Prostate gland (tissue), 2 donors: ENCODE data around the gene CCL18. TPM values are rescaled to one million over a fixed set of nuclear protein-coding genes. Genes with fewer than 3 reads are reported as not detected.

Experiments used
- DNase-seq: peaks from one replicate; pipeline ENCODE4 v3.0.0-alpha.2; 2019; ENCODE audit warnings: low spot score
- H3K27ac ChIP-seq, 2 donors: fragments of 200-600 bp; sonication (generic); 2 replicates each; pipeline ENCODE4 v1.5.1; 2017 to 2019
- H3K27me3 ChIP-seq: fragments of 200-600 bp; sonication (generic); replicated peaks from 2 replicates; pipeline ENCODE4 v1.5.1; 2019; ENCODE audit not compliant: insufficient read depth
- H3K36me3 ChIP-seq, 2 donors: fragments of 200-600 bp; sonication (generic); 1 replicate in 1 of 2; 2 replicates in 1 of 2; pipeline versions ENCODE4 v1.5.1 to v1.8.1; 2017 to 2019
- H3K4me1 ChIP-seq: fragments of 200-600 bp; sonication (generic); replicated peaks from 2 replicates; pipeline ENCODE4 v1.5.1; 2019
- H3K4me3 ChIP-seq, 2 donors: fragments of 200-600 bp; sonication (generic); 2 replicates each; pipeline ENCODE4 v1.5.1; 2017 to 2019
- H3K9me3 ChIP-seq: fragments of 200-600 bp; sonication (generic); 2 replicates; pipeline ENCODE4 v1.5.1; 2017
- POLR2A ChIP-seq: fragments of 450-650 bp; IDR thresholded peaks from one replicate; pipeline ENCODE4 v1.6.1; 2016; ENCODE audit warnings: antibody characterized with exemption, mild to moderate bottlenecking
- POLR2AphosphoS5 ChIP-seq: sonication (generic); formaldehyde crosslinking; IDR thresholded peaks from one replicate; pipeline ENCODE4 v1.6.1; 2017; ENCODE audit warnings: antibody characterized with exemption
- WGBS: methylation state at CpG from one replicate; pipeline ENCODE4 v1.1.5; 2018; 5-methylcytosine and 5-hydroxymethylcytosine counted together
- intact Hi-C: fragments of 100-400 bp; cut with DNase I; formaldehyde crosslinking; loops from one replicate; pipeline ENCODE4 v1.14.2; 2022
- total RNA-seq, 2 donors: library from RNA; depleted of rRNA; stranded (reverse); fragments of >200 nt; gene quantifications; one replicate each; pipeline ENCODE4 v1.1.0, GENCODE V29; 2016
- TF ChIP-seq, protein P1 (sequence below), 4 experiments: fragments of 200-600 bp in 2 of 4; fragments of 450-650 bp in 2 of 4; sonication (generic) in 2 of 4; IDR thresholded peaks; 1 replicate in 3 of 4; 2 replicates in 1 of 4; pipeline ENCODE4 v1.5.1; 2016 to 2019; ENCODE audit warnings: antibody characterized with exemption in 4 of 4, mild to moderate bottlenecking in 2 of 4, moderate library complexity in 2 of 4

Gene CCL18
- total RNA-seq, 2 donors from 2014 or later, result 2.4 TPM; not detected in 1

DNA sequence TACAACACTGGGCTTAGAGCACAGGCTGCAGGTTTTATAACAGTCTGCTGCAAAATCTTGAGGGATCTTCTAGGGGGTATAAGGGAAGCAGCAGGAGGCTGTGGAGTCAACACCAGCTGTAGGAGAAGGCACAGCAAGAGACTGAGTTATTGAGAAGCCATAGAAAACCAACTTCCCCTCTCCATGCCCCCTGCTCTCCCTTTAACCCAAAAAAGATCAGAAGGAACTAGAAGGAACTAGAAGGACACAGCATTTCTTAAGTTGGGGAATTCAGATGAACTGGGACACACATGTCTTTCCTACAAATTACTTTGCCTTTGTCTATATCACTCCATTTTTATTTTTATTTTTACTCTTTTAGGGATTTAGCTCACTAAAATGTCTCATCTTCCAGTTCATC is 6.2 kb upstream of the CCL18 start:
- Histone ChIP-seq H3K4me3 (no peak overlapping the region), H3K27ac (no peak overlapping the region), H3K9me3 (no peaks in the 10 kb centered on the region), H3K36me3 (no peaks in the 10 kb centered on the region), H3K4me1 (no peaks in the 10 kb centered on the region), H3K27me3 (no peaks in the 10 kb centered on the region)
- intact Hi-C loops, result no loop called here
- TF ChIP-seq, protein P1, sequence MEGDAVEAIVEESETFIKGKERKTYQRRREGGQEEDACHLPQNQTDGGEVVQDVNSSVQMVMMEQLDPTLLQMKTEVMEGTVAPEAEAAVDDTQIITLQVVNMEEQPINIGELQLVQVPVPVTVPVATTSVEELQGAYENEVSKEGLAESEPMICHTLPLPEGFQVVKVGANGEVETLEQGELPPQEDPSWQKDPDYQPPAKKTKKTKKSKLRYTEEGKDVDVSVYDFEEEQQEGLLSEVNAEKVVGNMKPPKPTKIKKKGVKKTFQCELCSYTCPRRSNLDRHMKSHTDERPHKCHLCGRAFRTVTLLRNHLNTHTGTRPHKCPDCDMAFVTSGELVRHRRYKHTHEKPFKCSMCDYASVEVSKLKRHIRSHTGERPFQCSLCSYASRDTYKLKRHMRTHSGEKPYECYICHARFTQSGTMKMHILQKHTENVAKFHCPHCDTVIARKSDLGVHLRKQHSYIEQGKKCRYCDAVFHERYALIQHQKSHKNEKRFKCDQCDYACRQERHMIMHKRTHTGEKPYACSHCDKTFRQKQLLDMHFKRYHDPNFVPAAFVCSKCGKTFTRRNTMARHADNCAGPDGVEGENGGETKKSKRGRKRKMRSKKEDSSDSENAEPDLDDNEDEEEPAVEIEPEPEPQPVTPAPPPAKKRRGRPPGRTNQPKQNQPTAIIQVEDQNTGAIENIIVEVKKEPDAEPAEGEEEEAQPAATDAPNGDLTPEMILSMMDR (IDR thresholded peaks at IDR 0.05), result no peak
- no peak for TF ChIP-seq POLR2A
- TF ChIP-seq POLR2AphosphoS5, result no peak
- DNase-seq, result no peak

DNA sequence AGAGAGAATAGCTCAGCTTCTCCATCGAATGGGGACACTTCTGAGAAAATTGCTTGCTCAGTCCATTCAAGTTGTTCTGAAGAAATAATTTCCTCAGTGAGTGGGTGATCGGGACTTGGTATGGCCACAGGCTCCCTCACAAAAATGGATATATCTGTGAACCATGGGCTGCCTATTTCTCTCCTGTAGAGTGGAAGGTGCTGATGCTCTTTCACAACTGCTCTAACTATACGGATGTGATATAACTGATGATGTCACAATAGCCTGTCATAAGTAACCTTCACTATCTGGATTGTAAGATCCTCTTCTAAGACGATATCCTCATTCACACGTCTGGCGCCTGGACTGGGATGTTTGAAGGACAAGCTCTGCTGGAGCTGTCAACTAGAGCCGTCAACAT is 4.7 kb upstream of the CCL18 start:
- no peak overlapping the region for H3K27ac ChIP-seq
- no peaks in the 10 kb centered on the region for H3K4me1 ChIP-seq
- H3K27me3 ChIP-seq, result no peaks in the 10 kb centered on the region
- no peaks in the 10 kb centered on the region for H3K36me3 ChIP-seq
- no peaks in the 10 kb centered on the region for H3K9me3 ChIP-seq
- TF ChIP-seq POLR2AphosphoS5 (no peak), POLR2A (no peak)
- TF ChIP-seq, protein P1 (IDR thresholded peaks at IDR 0.05), result no peak
- intact Hi-C loops, result no loop called here
- WGBS, result 93% methylated on average over 7 of the region's 7 CpGs
- H3K4me3 ChIP-seq, result no peak overlapping the region
- no peak for DNase-seq

- Histone ChIP-seq H3K36me3 (no peaks in the 10 kb centered on the region), H3K27me3 (no peaks in the 10 kb centered on the region), H3K9me3 (no peaks in the 10 kb centered on the region), H3K4me3 (no peak overlapping the region), H3K27ac (no peak overlapping the region), H3K4me1 (no peaks in the 10 kb centered on the region)
- no peak for TF ChIP-seq POLR2A
- no peak for TF ChIP-seq POLR2AphosphoS5
- TF ChIP-seq, protein P1 (IDR thresholded peaks at IDR 0.05), result no peak
- DNase-seq, result no peak
- intact Hi-C loops, result no loop called here
- WGBS, result 83% methylated on average over 2 of the region's 2 CpGs
These were observed 3.3 kb upstream of the CCL18 start for GRCh38 chr17:36060816-36061215.

DNA sequence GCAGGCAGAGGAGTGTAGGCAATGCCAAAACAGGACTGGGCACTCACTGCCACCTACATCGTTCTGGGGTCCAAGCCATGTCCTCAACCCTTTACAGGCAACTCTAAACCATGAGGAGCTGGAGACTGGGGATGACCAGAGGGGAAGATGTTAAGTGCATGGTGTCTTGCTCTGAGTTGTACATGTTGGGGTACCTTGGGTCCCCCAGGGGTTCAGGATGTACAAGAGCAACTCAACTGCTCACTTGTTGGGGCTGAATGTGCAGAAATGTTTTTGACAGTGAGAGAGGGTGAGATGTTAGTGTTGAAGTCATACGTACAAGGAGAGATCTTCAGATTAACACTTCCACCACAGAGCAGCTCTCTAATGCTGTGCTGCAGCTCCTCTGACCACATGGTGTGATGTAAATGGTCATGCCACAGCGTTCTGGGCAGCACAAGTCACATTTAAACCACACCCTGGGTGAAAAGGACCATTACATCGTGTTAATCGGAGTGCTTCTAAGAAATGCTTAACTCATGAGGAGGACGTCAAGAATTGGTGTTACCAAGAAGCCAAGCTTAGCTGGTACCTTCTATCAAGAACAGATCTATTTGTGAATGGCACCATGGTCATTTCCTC is 2.4 kb downstream of the CCL18 start:
- Histone ChIP-seq H3K27ac (no peak overlapping the region), H3K36me3 (no peaks in the 10 kb centered on the region), H3K27me3 (no peaks in the 10 kb centered on the region), H3K4me3 (no peak overlapping the region), H3K9me3 (no peaks in the 10 kb centered on the region), H3K4me1 (no peaks in the 10 kb centered on the region)
- WGBS, result 86% methylated on average over 6 of the region's 6 CpGs
- no peak for DNase-seq
- intact Hi-C loops, result no loop called here
- TF ChIP-seq POLR2AphosphoS5 (no peak), POLR2A (no peak)
- TF ChIP-seq, protein P1 (IDR thresholded peaks at IDR 0.05), result no peak

- H3K4me1 ChIP-seq, result no peaks in the 10 kb centered on the region
- DNase-seq, result no peak
- H3K27ac ChIP-seq, result no peak overlapping the region
- H3K9me3 ChIP-seq, result no peaks in the 10 kb centered on the region
- no peak for TF ChIP-seq POLR2AphosphoS5
- H3K27me3 ChIP-seq, result no peaks in the 10 kb centered on the region
- intact Hi-C loops, result no loop called here
- 70% methylated on average over 3 of the region's 3 CpGs for WGBS
- no peaks in the 10 kb centered on the region for H3K36me3 ChIP-seq
- no peak overlapping the region for H3K4me3 ChIP-seq
These were observed 4.5 kb downstream of the CCL18 start for GRCh38 chr17:36068524-36068923.
